GM12892 (cell line): ENCODE results near the gene CNTN5.

ENCODE experiments used
- POLR2AphosphoS5 ChIP-seq: IDR thresholded peaks from 2 replicates; pipeline ENCODE4 v1.6.1; 2011; ENCODE audit warnings: low read depth, low read length, control low read depth
- TAF1 ChIP-seq: IDR thresholded peaks from 2 replicates; pipeline ENCODE4 v1.6.1; 2011; ENCODE audit warnings: low read depth, mild to moderate bottlenecking, control low read depth, low read length, borderline replicate concordance

DNA sequence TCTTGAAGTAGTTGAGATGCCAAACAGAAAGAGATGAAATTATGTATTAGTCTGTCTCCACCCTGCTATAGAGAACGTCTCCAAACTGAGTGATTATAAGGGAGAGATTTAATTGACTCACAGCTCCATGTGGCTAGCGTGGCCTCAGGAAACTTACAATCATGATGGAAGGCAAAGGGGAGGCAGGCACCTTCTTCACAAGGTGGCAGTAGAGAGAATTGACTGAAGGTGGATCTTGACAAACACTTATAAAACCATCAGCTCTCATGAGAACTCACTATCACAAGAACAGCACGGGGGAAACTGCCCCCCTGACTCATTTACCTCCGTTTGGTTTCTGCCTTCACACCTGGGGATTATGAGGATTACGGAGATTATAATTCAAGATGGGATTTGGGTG is 794.0 kb downstream of the CNTN5 start:
- no peak for TF ChIP-seq POLR2AphosphoS5
- TF ChIP-seq TAF1: no peak
